Renal cortex interstitium (tissue), 15 donors: ENCODE results near the gene CLDN18. TPM values are rescaled to one million over a fixed set of nuclear protein-coding genes. Genes with fewer than 3 reads are reported as not detected.

Experiments used
- DNase-seq, 11 donors: peaks; one replicate each; pipeline ENCODE4 v3.0.0-alpha.2; 2013; ENCODE audit warnings: low read depth in 9 of 11, low spot score in 4 of 11; ENCODE audit errors: extremely low read depth in 1 of 11
- long read RNA-seq, 16 experiments: transcript quantifications; one replicate each; lab custom pipeline, GENCODE V29; 2026
- polyA plus RNA-seq, 3 donors: library from polyadenylated mRNA; unstranded; fragments of 120-200 nt; gene quantifications; one replicate each; pipeline ENCODE4 v1.2.1, GENCODE V29; 2013; ENCODE audit not compliant: insufficient read length in 3 of 3

CLDN18 gene
- 1 to 10 TPM; 1.0 to 1.8 (median 1.5) TPM for polyA plus RNA-seq
- long read RNA-seq, donor 1: 0 reads
- long read RNA-seq, donor 2: 0 reads
- long read RNA-seq, donor 3: 0 reads
- long read RNA-seq, donor 4: 0 reads
- long read RNA-seq, donor 5: 0 reads
- long read RNA-seq, donor 6, partial matches to known transcripts: 7 of 7 reads
- long read RNA-seq, donor 6, other reads (novel, unspliced or antisense): 0 of 7 reads
- long read RNA-seq, donor 7: 0 reads
- long read RNA-seq, donor 8: 0 reads
- long read RNA-seq, donor 9: 0 reads
- long read RNA-seq, donor 10: 0 reads
- long read RNA-seq, donor 11: 0 reads
- long read RNA-seq, donor 12: 0 reads
- long read RNA-seq, donor 13: 0 reads
- long read RNA-seq, donor 14: 0 reads
- long read RNA-seq, donor 15: 0 reads
- long read RNA-seq, donor 16: 0 reads

GRCh38 chr3:138009476-138010272 lies at the start of gene CLDN18:
TSS of gene CLDN18 (plus strand) at chr3:138010165. CDS start at chr3:138010226, 61 bp downstream.
- DNase-seq: no peak

- DNase-seq: no peak
Measured at GRCh38 chr3:137962251-137962650, 47.7 kb upstream of the CLDN18 start.

DNA sequence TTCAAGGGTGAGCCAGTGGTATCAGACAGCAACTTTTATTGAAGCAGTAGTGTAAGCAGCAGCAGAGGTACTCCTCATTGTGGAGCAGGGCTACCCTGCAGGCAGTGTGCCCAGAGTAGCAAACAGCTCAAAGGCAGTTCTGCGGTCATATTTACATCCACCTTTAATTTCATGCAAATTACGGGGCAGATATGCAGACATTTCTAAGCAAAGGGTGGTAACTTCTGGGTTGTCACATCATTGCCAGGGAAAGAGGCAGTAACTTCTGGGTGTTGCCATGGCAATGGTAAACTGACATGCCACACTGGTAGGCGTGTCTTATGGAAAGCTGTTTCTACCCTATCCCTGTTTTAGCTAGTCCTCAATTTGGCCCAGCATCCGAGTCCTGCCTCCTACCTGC lies 46.5 kb upstream of the CLDN18 start:
- no peak for DNase-seq

DNA sequence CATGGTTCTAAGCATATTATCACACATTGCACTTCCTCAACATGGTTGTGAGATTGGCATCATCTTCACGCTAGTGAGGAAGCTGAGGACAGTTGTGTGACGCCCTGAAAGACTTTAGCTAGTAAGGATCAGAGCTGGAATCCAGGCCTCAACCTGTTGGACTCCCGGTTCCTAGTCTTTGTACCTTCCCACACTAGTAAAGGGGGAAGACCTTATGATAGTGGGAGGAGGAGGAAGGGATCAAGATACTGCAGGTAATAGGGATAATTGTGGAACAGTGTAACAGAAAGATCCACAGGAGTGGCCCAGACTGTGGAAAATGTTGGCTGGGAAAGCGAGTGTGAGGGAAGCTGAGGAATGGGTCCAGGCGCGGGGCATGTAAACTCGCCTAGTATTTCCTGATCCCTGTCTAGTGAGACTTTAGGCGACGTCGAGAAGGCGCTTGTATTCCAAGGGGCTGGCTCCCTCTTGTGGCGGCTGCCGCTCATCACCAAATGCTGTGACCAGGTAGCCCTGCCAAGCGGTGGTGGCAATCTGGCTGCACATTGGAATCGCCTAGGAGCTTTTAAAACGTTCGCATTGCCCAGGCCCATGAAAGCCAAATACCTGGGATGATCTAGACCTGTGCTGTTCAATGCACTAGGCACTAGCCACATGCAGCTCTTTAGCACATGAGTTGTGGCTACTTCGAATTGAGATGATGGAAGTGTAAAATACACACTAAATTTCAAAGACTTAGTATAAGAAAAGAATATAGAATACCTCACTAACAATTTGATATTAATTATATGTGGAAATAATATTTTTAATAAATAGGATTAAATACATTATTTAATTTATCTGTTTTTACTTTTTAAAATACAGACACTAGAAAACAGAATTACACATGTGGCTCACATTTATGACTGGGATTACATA lies 38.8 kb upstream of the CLDN18 start:
- DNase-seq: peak; percentile 10 to 53 (median 36)

- no peak for DNase-seq
Measured at GRCh38 chr3:137972396-137972795, 37.6 kb upstream of the CLDN18 start.

- DNase-seq: no peak
Measured at GRCh38 chr3:137978328-137978727, 31.6 kb upstream of the CLDN18 start.

GRCh38 chr3:137987723-137988122 lies 22.2 kb upstream of the CLDN18 start:
- DNase-seq: no peak

DNA sequence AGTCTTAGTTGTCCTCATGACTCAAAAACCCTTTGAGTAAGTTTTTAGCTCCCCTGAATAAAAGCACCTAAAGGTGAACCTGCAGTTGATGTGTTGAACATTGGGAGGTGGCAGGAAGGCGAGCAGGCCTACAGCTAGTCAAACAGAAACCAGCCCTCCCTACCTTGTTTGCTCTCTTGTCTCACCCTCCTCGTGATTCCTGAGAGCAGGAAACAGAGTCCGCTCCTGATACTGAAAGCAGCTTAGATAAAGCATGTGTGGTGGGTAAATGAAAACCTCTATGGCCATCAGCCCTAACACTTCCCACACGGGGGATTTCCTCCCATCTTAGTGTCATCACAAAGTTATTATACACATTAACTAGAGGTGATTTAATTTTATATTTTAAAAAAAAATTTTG lies 21.8 kb upstream of the CLDN18 start:
- DNase-seq: no peak

- no peak for DNase-seq
Measured at GRCh38 chr3:137988982-137989381, 21.0 kb upstream of the CLDN18 start.

GRCh38 chr3:137990427-137990826 lies 19.5 kb upstream of the CLDN18 start:
- no peak for DNase-seq

DNA sequence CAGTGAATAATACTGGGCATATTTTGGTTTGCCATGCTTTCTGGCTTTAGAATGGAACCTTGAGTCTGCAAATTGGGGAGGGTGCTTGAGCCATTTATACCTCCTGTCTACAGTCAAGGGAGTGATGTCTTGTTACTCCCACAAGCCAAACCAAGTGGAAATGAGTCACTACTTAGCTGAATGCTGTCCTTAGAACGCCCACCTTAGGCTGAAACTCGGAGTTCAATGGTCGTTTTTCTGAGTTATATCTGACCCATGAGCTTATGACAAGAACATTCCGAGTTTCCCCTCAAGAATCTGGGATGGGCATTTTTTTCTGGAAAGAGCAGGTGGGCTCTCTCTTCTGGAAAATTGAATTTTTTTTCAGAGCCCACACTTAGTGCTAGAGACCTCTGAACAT lies 17.4 kb upstream of the CLDN18 start:
- no peak for DNase-seq

- no peak for DNase-seq
Measured at GRCh38 chr3:137998121-137999042, 11.6 kb upstream of the CLDN18 start.

GRCh38 chr3:138003069-138003468 lies 6.9 kb upstream of the CLDN18 start:
- DNase-seq: no peak

DNA sequence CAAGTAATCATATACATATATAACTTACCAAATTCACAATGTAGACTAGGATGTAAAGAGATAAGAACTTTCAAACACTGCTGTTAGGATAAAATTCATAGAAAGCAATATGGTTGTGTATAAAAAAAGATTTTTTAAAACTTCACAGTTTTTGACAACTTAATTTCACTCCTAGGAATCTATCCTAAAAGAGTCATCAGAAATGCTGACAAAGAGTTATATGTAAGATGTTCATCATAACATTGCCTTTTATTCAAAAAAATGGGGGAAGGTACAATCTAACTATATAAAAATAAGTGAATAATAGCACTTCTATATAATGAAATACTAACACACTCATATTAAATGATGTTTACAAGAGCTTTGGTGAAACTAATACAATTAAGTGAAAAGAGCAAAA lies 4.3 kb upstream of the CLDN18 start:
- no peak for DNase-seq

GRCh38 chr3:138007898-138008297 lies 2.1 kb upstream of the CLDN18 start:
- no peak for DNase-seq

DNA sequence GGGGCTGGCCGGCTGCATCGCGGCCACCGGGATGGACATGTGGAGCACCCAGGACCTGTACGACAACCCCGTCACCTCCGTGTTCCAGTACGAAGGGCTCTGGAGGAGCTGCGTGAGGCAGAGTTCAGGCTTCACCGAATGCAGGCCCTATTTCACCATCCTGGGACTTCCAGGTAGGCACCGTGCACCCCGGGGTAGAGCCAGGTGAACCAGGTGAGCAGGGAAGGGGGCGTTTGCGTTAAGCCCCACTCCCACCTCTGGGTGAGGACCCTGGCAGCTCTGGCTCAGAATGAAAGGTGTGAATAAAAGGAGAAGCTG lies 267 bp downstream of the CLDN18 start:
- no peak for DNase-seq

DNA sequence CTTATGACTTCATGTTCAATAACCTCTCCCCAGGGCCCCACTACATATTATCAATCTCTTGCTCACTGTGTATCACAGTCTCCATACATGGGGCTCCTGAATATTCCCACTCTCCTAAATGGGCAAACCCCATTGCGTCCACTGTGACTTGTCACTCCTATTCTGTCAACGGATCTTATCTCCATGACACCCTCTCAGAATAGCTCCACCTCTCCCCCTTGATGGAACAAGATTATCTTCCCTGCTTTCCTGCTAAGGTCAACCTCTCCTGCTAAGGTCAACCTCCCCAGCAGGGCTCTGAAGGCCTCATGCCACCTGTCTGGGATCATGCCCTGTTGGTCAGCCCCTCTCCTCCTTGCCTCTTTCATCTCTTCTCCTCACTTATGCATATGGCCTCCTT lies 1.8 kb downstream of the CLDN18 start:
- DNase-seq: no peak

DNA sequence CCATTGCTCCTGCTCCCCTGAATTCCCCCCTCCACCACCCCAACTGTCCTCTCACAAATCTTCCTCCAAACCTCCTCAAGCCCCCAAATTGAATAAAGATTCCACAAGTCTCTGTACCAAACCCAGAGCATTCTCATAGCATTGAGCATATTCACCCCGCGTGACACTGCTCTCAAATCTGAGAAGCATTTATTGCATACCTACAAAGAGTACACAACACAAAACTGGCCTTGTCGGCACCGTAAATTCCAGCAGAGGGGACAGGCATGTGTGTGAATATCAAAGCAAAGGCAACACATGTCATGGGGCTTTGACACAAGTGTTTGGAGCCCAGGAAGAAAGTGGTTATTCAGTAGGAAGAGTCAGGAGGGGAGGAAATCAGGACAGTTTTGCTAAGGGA lies 2.6 kb downstream of the CLDN18 start:
- no peak for DNase-seq

- DNase-seq: no peak
Measured at GRCh38 chr3:138016065-138016464, 6.1 kb downstream of the CLDN18 start.
